Progenitor cell of endocrine pancreas (in vitro differentiated cells): ENCODE results near the gene ABCC9. TPM values are rescaled to one million over a fixed set of nuclear protein-coding genes. Genes with fewer than 3 reads are reported as not detected.

Experiments used
- DNase-seq: peaks from one replicate; pipeline ENCODE4 v3.0.0; 2021; ENCODE audit warnings: low spot score; ENCODE audit not compliant: unreplicated experiment
- H3K27ac Mint-ChIP-seq: 2 replicates; pipeline ENCODE4 v1.8.0; 2021; ENCODE audit warnings: mild to moderate bottlenecking, moderate library complexity, mixed read lengths
- H3K27me3 Mint-ChIP-seq: 2 replicates; pipeline ENCODE4 v1.8.0; 2021; ENCODE audit warnings: mixed read lengths
- H3K36me3 Mint-ChIP-seq: 2 replicates; pipeline ENCODE4 v1.8.0; 2022; ENCODE audit warnings: mixed read lengths; ENCODE audit not compliant: insufficient read depth
- H3K4me1 Mint-ChIP-seq: 2 replicates; pipeline ENCODE4 v1.8.0; 2021; ENCODE audit warnings: low read depth, mixed read lengths
- H3K4me3 Mint-ChIP-seq: 2 replicates; pipeline ENCODE4 v1.8.0; 2021; ENCODE audit warnings: low read depth, mild to moderate bottlenecking, moderate library complexity, mixed read lengths
- H3K9me3 Mint-ChIP-seq: 2 replicates; pipeline ENCODE4 v1.8.0; 2021; ENCODE audit warnings: low read depth, mixed read lengths
- total RNA-seq: library from RNA; stranded (reverse); gene quantifications from 2 replicates; pipeline ENCODE4 v1.2.1, GENCODE V29; 2021
- TF ChIP-seq, protein P1 (sequence below): fragments of 200-600 bp; sonication (generic); IDR thresholded peaks from one replicate; pipeline ENCODE4 v1.5.0; 2021; ENCODE audit warnings: antibody characterized with exemption, mild to moderate bottlenecking; ENCODE audit not compliant: unreplicated experiment

Gene ABCC9
- total RNA-seq, 1 donor from 2014 or later, result 0.29 TPM

DNA sequence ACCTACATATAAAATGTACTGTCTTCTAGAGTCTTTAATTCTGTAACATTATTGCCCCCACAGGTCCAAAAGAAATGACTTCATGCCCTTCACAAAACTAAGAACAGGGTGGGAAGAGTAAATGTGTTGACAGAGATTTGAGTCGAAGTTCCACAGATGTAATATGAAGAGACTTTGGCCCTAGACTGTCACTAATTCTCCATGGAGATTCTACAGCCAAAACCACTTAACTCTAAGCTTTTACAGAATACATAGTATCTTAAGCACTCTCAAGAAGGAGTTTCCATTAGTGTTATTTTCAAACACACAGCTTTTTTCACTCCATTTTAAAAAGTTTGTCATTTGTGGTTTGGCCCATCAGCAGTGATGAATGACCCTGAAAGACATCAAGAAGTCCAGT, 56.3 kb downstream of the ABCC9 start:
- Mint-ChIP-seq H3K4me3 (no peak overlapping the region), H3K27ac (no peak overlapping the region), H3K27me3 (peaks cover 3% of the 10 kb centered on the region), H3K36me3 (no peaks in the 10 kb centered on the region), H3K9me3 (no peaks in the 10 kb centered on the region), H3K4me1 (no peaks in the 10 kb centered on the region)
- DNase-seq, result no peak
- TF ChIP-seq, protein P1, sequence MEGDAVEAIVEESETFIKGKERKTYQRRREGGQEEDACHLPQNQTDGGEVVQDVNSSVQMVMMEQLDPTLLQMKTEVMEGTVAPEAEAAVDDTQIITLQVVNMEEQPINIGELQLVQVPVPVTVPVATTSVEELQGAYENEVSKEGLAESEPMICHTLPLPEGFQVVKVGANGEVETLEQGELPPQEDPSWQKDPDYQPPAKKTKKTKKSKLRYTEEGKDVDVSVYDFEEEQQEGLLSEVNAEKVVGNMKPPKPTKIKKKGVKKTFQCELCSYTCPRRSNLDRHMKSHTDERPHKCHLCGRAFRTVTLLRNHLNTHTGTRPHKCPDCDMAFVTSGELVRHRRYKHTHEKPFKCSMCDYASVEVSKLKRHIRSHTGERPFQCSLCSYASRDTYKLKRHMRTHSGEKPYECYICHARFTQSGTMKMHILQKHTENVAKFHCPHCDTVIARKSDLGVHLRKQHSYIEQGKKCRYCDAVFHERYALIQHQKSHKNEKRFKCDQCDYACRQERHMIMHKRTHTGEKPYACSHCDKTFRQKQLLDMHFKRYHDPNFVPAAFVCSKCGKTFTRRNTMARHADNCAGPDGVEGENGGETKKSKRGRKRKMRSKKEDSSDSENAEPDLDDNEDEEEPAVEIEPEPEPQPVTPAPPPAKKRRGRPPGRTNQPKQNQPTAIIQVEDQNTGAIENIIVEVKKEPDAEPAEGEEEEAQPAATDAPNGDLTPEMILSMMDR, result no peak

DNA sequence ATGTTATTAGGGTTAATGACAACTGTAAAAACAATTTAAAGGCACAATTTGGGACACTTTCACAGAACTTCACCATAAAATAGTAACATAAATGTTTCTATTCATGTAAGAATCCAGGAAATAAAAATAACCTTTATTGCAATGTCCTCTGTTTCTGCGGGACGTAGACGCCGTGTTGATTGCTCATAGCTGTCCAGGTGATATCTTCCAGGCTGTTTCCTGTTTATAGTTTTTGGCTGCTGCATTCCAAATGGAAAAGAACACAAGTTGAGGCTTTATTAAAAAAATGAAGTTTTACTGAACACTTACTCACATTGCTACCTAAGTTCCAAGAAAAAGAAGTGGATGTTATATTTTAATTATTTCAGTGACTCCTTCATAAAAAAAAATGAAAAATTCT, 58.6 kb downstream of the ABCC9 start:
- Mint-ChIP-seq H3K4me3 (no peak overlapping the region), H3K27ac (no peak overlapping the region), H3K27me3 (peaks cover 9% of the 10 kb centered on the region), H3K4me1 (no peaks in the 10 kb centered on the region), H3K36me3 (no peaks in the 10 kb centered on the region), H3K9me3 (no peaks in the 10 kb centered on the region)
- no peak for DNase-seq
- TF ChIP-seq, protein P1, result no peak

DNA sequence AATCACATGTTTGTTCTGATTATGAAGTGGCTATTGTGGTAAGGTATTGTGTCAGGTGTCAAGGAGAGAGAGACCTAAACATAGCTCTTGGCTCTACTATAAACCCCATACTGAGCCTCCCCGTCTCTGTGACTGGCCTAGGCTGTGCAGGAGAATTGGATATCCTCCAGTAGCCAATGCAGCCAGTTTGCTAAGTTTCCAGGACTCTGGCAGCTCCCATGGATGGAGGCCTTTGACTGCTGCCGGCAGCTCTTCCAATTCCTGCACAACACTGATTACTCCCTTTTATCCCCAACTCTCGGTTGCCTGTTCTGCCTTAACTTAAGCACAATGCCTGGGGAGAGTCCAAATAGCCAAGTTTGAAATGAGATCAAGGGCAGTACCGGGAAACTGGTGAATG, 59.3 kb downstream of the ABCC9 start:
- H3K9me3 Mint-ChIP-seq, result no peaks in the 10 kb centered on the region
- peaks cover 9% of the 10 kb centered on the region for H3K27me3 Mint-ChIP-seq
- DNase-seq, result no peak
- no peaks in the 10 kb centered on the region for H3K4me1 Mint-ChIP-seq
- no peaks in the 10 kb centered on the region for H3K36me3 Mint-ChIP-seq
- no peak overlapping the region for H3K27ac Mint-ChIP-seq
- TF ChIP-seq, protein P1, result no peak
- no peak overlapping the region for H3K4me3 Mint-ChIP-seq

DNA sequence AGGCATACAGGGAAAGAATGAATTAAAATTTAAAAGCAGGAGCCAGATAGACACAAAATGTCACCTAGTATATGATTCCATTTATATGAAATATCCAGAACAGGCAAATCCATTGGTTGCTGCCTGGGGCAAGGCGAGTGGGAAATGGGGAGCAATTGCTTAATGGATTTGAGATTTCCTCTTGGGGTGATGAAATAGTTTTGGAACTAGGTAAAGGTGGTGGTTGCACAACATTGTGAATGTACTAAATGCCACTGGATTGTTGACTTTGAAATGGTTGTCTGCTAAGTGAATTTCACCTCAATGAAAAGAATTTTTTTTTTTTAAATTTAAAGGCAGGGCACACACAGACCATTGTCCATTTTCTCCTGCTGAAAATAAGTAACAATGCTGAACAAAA, 61.9 kb downstream of the ABCC9 start:
- Mint-ChIP-seq H3K36me3 (no peaks in the 10 kb centered on the region), H3K4me3 (no peak overlapping the region), H3K9me3 (no peaks in the 10 kb centered on the region), H3K27ac (no peak overlapping the region), H3K4me1 (peaks cover 2% of the 10 kb centered on the region), H3K27me3 (peaks cover 9% of the 10 kb centered on the region)
- TF ChIP-seq, protein P1, result no peak
- no peak for DNase-seq

DNA sequence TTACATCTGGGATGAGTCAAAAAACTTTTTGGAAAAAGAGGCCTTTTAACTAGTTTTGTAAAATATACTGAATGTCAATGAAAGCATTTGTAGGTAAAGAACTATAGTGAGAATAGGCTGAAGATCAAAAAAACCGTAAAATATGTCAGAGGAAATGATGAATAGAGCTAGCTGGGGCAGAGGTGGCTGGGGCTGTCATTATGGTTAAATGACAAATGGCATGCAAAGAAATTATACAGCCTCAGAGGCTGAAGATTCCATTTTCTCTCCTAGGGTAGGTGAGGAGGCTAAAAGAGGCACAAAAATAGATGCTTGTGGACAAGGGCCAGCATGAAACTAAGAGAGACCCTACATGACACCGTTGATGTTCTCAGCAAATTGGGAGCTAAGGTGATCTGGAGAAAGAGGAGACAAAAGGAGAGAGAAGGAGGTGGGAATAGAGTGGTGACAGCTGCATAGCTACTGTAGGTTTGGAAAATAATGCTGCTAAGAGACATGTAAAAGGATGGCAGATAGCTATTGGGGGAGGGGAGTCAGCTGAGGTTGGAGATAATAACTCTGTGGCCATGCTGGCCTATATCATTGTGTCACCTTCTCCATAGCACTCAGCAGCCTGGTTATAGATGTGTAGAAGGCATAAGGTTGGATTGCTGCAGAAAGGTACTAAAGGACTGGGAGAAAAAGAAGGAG, 63.8 kb downstream of the ABCC9 start:
- H3K27ac Mint-ChIP-seq, result no peak overlapping the region
- H3K4me1 Mint-ChIP-seq, result peaks cover 2% of the 10 kb centered on the region
- peaks cover 6% of the 10 kb centered on the region for H3K9me3 Mint-ChIP-seq
- H3K27me3 Mint-ChIP-seq, result peaks cover 9% of the 10 kb centered on the region
- no peaks in the 10 kb centered on the region for H3K36me3 Mint-ChIP-seq
- TF ChIP-seq, protein P1, result no peak
- no peak for DNase-seq
- no peak overlapping the region for H3K4me3 Mint-ChIP-seq
